Stimulated activated CD8-positive, alpha-beta memory T cell treated with anti-CD3 and anti-CD28 coated beads, Interleukin-7, amount 100 ng/mL, for 4 hours (primary cell): Measurements from ENCODE around the gene ZNF516.
A peak's percentile ranks its signal among the peaks of the same experiment; 100 is the strongest.
"Not testable (repeated sequence)": the region's sequence is repeated elsewhere in the genome, so short reads cannot be mapped to it uniquely, and the experiment has no call there.

ENCODE experiments used
- DNase-seq, 2 donors: peaks; one replicate each; pipeline ENCODE4 v3.0.0-alpha.2; 2020; ENCODE audit warnings: low read depth in 2 of 2

Gene ZNF516

GRCh38 chr18:76490670-76491472, 4.2 kb downstream of the ZNF516 start:
- DNase-seq, result peak in 1 of 2 donors; percentile 41

GRCh38 chr18:76490033-76490432, 5.0 kb downstream of the ZNF516 start:
- DNase-seq, result no peak

- DNase-seq, result no peak
Observed at GRCh38 chr18:76489081-76489480, 6.0 kb downstream of the ZNF516 start.

- DNase-seq, result no peak
Observed at GRCh38 chr18:76488190-76488589, 6.9 kb downstream of the ZNF516 start.

- DNase-seq, result no peak
Observed at GRCh38 chr18:76487782-76488181, 7.3 kb downstream of the ZNF516 start.

GRCh38 chr18:76487070-76487469, 8.0 kb downstream of the ZNF516 start:
- DNase-seq, result no peak

GRCh38 chr18:76486574-76486973, 8.5 kb downstream of the ZNF516 start:
- DNase-seq, result no peak

- DNase-seq, result no peak
Observed at GRCh38 chr18:76486038-76486437, 9.0 kb downstream of the ZNF516 start.

GRCh38 chr18:76484749-76485387, 10.2 kb downstream of the ZNF516 start:
- DNase-seq, result no peak

- DNase-seq, result no peak
Observed at GRCh38 chr18:76483780-76484179, 11.3 kb downstream of the ZNF516 start.

GRCh38 chr18:76482971-76483691, 11.9 kb downstream of the ZNF516 start:
- DNase-seq, result no peak

GRCh38 chr18:76482267-76482666, 12.8 kb downstream of the ZNF516 start:
- no peak for DNase-seq

- no peak for DNase-seq
Observed at GRCh38 chr18:76480913-76481312, 14.1 kb downstream of the ZNF516 start.

GRCh38 chr18:76479351-76480238, 15.4 kb downstream of the ZNF516 start:
- DNase-seq, result no peak

- no peak for DNase-seq
Observed at GRCh38 chr18:76476665-76477561, 18.1 kb downstream of the ZNF516 start.

GRCh38 chr18:76475450-76476194, 19.4 kb downstream of the ZNF516 start:
- DNase-seq, result no peak

- DNase-seq, result no peak
Observed at GRCh38 chr18:76474824-76475223, 20.2 kb downstream of the ZNF516 start.

GRCh38 chr18:76473521-76473920, 21.5 kb downstream of the ZNF516 start:
- DNase-seq, result not testable (repeated sequence)

- DNase-seq, result no peak
Observed at GRCh38 chr18:76472829-76473228, 22.2 kb downstream of the ZNF516 start.

GRCh38 chr18:76471593-76471992, 23.4 kb downstream of the ZNF516 start:
- no peak for DNase-seq
